DMS79 (cell line): Measurements from ENCODE around the gene SQSTM1.
A peak's percentile ranks its signal among the peaks of the same experiment; 100 is the strongest.

Experiments
- DNase-seq: peaks from one replicate; lab custom pipeline; 2025; lab: John Stamatoyannopoulos, UW

SQSTM1 gene

GRCh38 chr5:179874136-179874535, 53.4 kb downstream of the SQSTM1 start:
- DNase-seq: no peak

GRCh38 chr5:179874536-179875292, 54.0 kb downstream of the SQSTM1 start:
- no peak for DNase-seq

DNA sequence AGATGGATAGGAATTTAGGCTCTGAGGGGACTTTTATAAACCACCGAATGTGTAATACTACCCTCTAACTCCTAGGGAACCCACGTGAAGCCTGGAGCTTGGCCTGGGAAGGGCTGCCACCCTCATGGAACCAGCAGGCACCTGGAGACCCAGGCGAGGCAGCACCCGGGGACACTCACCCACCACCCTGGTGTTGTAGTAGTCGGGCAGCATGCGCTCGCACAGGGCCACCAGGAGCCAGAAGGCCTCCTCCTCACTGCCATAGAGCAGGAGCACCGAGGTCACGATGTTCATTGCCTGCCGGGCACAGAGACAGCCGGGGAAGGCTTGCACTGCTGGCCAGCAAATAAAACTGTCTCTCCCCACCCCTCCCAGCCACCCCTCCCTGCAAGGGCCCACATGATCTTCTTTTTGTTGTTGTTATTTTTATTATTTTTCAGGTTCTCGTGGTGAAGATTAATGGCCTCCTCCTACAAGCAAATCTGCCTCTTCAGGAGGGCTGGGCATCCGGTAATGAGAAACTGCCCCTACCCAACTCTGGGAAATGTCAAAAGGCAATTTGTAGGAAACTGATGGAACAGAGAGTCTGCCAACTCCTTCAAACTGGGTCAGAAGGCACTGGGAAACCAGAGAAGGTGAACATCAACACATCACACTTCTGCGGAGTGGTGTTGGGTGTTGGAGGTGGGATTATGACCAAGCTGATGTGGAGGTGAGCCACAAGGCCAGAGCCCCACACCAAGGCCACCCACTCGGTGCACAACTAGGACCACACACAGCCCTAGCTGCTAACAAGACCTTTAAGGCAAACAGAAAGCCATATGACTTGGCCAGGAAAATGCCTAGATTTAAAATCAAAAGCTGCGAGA, 55.3 kb downstream of the SQSTM1 start:
- DNase-seq: no peak

- no peak for DNase-seq
These were observed 55.9 kb downstream of the SQSTM1 start for GRCh38 chr5:179876610-179876952.

GRCh38 chr5:179878222-179879002, 57.7 kb downstream of the SQSTM1 start:
- DNase-seq: no peak

DNA sequence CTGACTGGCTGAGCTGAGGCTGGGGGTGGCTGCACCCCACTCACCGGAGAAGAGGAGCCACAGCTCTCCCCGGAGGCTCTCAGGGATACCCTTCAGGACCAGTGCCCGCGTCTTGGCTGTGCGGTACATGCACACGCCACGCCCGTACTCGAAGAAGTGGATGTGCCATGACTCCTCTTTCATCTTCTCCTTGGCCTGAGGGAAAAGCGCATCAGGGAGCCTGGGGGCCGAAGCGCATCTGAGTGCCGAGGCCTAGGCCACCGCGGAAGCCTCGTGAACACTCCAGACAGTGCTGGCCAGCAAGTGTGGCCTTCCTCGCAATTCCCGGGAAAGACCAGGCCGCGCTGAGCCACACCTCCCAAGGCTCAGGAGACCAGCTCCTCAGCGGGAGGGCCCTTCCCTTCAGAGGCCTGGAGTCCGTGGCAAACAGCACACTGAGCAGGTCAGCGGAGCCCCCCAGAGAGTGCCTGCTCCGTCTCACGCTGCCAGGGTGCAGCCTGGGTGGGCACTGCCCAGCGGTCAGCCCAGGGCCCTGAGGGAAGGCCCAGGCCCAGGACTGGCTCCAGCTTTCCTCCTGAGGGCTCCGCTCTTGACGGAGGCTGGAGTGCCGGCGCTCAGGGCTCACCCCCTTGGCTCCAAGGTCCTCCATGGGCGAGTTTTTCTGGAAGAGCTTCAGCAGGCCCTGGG, 58.4 kb downstream of the SQSTM1 start:
- DNase-seq: no peak

DNA sequence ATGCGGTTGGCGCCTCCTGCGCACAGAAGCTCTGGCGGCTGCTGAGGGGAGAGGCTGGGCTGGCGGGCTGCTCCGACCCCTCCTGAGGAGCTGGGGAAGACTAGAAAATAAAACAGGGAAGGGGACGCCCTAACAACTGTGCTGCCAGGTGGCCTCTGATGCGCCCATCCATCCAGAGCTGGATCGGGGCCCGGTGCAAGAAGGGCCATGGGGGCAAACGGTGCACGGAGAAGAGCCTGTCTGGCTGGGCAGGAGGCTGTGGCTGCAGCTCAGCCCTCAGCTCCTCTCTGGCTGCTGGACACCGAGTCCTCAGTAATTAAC, 58.9 kb downstream of the SQSTM1 start:
- peak; percentile 1 for DNase-seq

DNA sequence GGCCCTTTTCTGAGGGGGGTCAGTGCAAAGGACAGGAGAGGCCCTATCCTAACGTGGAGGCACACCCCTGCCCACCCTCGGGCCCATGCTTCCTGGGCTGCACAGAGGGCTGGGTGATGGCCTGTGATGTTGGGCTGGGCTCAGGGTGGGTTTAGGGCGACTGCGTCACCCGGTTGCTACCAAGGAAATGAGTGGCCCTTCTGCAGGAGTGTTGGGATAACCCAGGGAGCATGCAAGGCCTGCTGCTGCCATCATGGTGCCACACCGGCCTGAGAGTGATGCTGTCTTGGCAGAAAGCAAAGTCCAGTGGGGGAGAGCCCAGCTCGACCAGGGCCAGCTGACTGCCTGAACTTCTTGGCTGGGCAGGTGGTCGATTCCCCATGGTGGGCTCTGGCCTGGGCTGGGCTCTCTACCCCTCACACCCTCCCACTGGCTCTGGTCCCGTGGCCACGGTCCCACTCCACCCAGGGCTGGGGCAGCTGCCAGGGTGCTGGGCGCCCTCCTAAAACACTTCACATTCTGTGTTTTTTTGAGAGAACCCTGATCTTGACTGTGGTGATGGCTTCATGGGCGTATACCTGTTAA, 59.5 kb downstream of the SQSTM1 start:
- DNase-seq: no peak

DNA sequence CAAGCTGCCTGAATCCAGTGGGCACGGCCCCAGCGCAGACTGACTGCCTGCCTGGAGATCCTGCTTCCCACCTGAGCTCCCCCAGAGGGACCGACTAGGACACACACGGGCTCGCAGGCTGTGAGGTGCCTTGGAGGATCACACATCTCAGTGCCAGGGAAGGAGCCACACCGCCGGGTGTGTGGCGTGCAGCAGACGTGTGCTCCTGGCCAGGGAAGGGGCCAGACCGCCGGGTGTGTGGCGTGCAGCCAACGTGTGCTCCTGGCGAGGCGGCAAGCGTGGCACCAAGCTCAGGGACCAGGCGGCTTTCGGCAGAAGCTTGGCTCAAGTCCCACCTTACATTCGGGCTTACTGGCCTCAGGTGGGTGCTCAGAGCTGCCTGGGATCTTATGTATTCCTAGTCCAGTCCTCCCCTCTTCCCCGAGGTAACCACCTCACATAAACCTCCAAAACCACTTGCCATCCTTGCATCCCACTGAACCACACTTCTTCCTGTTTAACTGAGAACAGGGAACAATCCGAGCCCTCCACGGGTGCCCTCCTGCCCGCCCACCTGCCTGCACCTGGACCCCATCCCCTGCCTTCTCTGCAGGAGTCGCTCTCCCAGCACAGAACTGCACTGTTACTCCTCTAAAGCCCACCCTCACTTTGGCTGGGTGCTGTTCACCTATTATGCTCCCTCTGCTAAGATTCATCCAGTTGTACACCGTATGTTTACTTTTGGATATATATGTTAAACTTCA, 60.3 kb downstream of the SQSTM1 start:
- DNase-seq: no peak

- DNase-seq: no peak
These were observed 61.6 kb downstream of the SQSTM1 start for GRCh38 chr5:179882338-179882737.

- DNase-seq: no peak
These were observed 62.5 kb downstream of the SQSTM1 start for GRCh38 chr5:179883163-179883562.

GRCh38 chr5:179885491-179886090, 64.9 kb downstream of the SQSTM1 start:
- no peak for DNase-seq

- no peak for DNase-seq
These were observed 65.6 kb downstream of the SQSTM1 start for GRCh38 chr5:179886190-179886911.

DNA sequence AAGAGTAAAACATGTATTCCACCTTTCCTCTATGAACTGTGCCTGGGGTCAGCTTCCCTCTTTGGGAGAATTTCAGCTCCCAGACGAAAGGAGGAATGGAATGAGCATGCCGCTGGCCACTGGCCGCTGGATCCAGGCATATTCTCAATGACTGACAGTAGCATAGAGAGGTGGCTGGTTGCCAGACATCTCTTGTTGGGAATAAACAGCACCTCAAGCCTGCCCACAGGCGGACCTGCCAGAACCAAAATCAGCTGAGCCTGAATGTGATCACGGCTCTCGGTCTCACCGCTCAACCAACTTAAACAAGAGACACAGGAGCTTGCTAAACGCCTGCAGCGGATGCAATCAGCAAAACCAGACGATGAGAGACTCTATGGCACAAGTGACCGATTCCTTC, 66.4 kb downstream of the SQSTM1 start:
- no peak for DNase-seq
